Keratinocyte (primary cell): Measurements from ENCODE around the gene S100A4. TPM values are rescaled to one million over a fixed set of nuclear protein-coding genes. Genes with fewer than 3 reads are reported as not detected.
"Not testable (repeated sequence)": the region's sequence is repeated elsewhere in the genome, so short reads cannot be mapped to it uniquely, and the experiment has no call there.

Experiments used
- DNase-seq: peaks from one replicate; pipeline ENCODE4 v3.0.0-alpha.2; 2011; ENCODE audit warnings: low read depth, missing footprints, low spot score
- FAIRE-seq: peaks from 2 replicates; lab custom pipeline; 2011; peaks lifted over from hg19 to GRCh38; lab: Jason Lieb, UNC
- H2AFZ ChIP-seq: 2 replicates; pipeline ENCODE4 v1.6.0; 2012; ENCODE audit warnings: low read length, control low read depth, inconsistent platforms; ENCODE audit not compliant: control insufficient read depth
- H3K27ac ChIP-seq: 2 replicates; pipeline ENCODE4 v1.5.1; 2011; ENCODE audit warnings: low read length; ENCODE audit not compliant: control insufficient read depth, insufficient read depth
- H3K27me3 ChIP-seq: 3 replicates; pipeline ENCODE4 v1.6.0; 2011; ENCODE audit warnings: low read length; ENCODE audit not compliant: control insufficient read depth, insufficient read depth; ENCODE audit errors: extremely low read depth
- H3K36me3 ChIP-seq, 2 experiments: 2 replicates in 1 of 2; 3 replicates in 1 of 2; pipeline ENCODE4 v1.5.1; 2011; ENCODE audit warnings: low read length in 2 of 2, mild to moderate bottlenecking in 1 of 2; ENCODE audit not compliant: control insufficient read depth in 2 of 2, insufficient read depth in 2 of 2; ENCODE audit errors: extremely low read depth in 1 of 2
- H3K4me1 ChIP-seq: 3 replicates; pipeline ENCODE4 v1.5.1; 2011; ENCODE audit warnings: low read length; ENCODE audit not compliant: control insufficient read depth, insufficient read depth; ENCODE audit errors: extremely low read depth
- H3K4me2 ChIP-seq: 3 replicates; pipeline ENCODE4 v1.6.0; 2011; ENCODE audit warnings: low read depth, low read length; ENCODE audit not compliant: control insufficient read depth, insufficient read depth; ENCODE audit errors: extremely low read depth
- H3K4me3 ChIP-seq, 3 experiments: fragments of 200-600 bp in 1 of 3; sonication (generic) in 1 of 3; 2 replicates in 2 of 3; 3 replicates in 1 of 3; pipeline ENCODE4 v1.5.1; 2011 to 2016; ENCODE audit warnings: low read length in 3 of 3, mild to moderate bottlenecking in 3 of 3, control low read depth in 2 of 3, inconsistent platforms in 1 of 3, low read depth in 1 of 3, mixed read lengths in 1 of 3, mixed run types in 1 of 3, moderate library complexity in 1 of 3; ENCODE audit not compliant: control insufficient read depth in 2 of 3, insufficient read depth in 2 of 3; ENCODE audit errors: extremely low read depth in 1 of 3
- H3K79me2 ChIP-seq: 2 replicates; pipeline ENCODE4 v1.6.0; 2012; ENCODE audit warnings: low read length; ENCODE audit not compliant: control insufficient read depth, insufficient read depth
- H3K9ac ChIP-seq: 3 replicates; pipeline ENCODE4 v1.6.0; 2011; ENCODE audit warnings: low read length; ENCODE audit not compliant: control insufficient read depth, insufficient read depth; ENCODE audit errors: extremely low read depth
- H3K9me1 ChIP-seq: 3 replicates; pipeline ENCODE4 v1.6.0; 2011; ENCODE audit warnings: low read length; ENCODE audit not compliant: control insufficient read depth, insufficient read depth; ENCODE audit errors: extremely low read depth
- H3K9me3 ChIP-seq: 2 replicates; pipeline ENCODE4 v1.5.1; 2012; ENCODE audit warnings: low read depth, low read length; ENCODE audit not compliant: control insufficient read depth
- H4K20me1 ChIP-seq: 3 replicates; pipeline ENCODE4 v1.6.0; 2011; ENCODE audit warnings: low read length; ENCODE audit not compliant: control insufficient read depth, insufficient read depth; ENCODE audit errors: extremely low read depth
- EZH2 ChIP-seq: IDR thresholded peaks from one replicate; pipeline ENCODE4 v1.6.1; 2012; ENCODE audit warnings: inconsistent platforms, mild to moderate bottlenecking, low read length, moderate library complexity
- dilution Hi-C: fragments of 300-500 bp; cut with MboI; formaldehyde crosslinking; loops from one replicate; pipeline ENCODE4 v1.7.0; 2020; ENCODE audit warnings: low sequenced_read_pairs; ENCODE audit not compliant: extremely low pct_ligation_motif_present
- polyA plus RNA-seq, 5 experiments: library from polyadenylated mRNA; depleted of rRNA in 3 of 5; stranded (reverse) in 3 of 5; stranded (forward) in 1 of 5; unstranded in 1 of 5; fragments of >200 nt; gene quantifications; 1 replicate in 1 of 5; 2 replicates in 3 of 5; 3 replicates in 1 of 5; pipeline versions ENCODE4 v1.2.1 to v1.2.3, GENCODE V29; 2011 to 2012; ENCODE audit warnings: missing spikeins in 2 of 5, low read depth in 1 of 5, low replicate concordance in 1 of 5
- TF ChIP-seq, protein P1 (sequence below), 3 experiments: IDR thresholded peaks in 1 of 3; conservative IDR thresholded peaks in 1 of 3; optimal IDR thresholded peaks in 1 of 3; 2 replicates in 2 of 3; 3 replicates in 1 of 3; pipeline versions ENCODE3 to v1.5.1; 2011; ENCODE audit warnings: low read length in 3 of 3, mild to moderate bottlenecking in 3 of 3, moderate library complexity in 2 of 3, control low read depth in 1 of 3, inconsistent platforms in 1 of 3; ENCODE audit not compliant: insufficient read depth in 2 of 3; ENCODE audit errors: extremely low read depth in 1 of 3

S100A4 gene
- polyA plus RNA-seq, 1 donor (not counting 4 experiments of a cell fraction or from before 2014, with no cell fraction given): 21.4 TPM

DNA sequence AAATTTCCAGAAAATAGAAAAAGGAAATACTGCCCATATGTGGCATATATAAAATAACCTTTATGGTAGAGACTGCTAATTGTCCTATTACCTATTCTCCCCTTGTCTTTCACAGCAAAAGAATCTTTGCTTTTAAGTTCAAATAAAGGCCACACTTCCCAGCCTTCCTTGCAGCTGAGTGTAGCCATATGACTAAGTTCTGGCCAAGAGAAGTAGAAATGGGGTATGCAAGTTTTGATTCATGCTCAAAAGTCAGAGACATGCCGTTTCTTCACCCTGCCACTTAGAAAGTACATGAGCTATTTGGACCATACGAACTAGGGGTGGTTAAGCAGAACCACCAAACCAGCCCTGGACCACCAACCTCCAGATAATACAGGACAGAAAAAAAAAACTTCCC, 38.4 kb upstream of the S100A4 start:
- Histone ChIP-seq H4K20me1 (no peaks in the 10 kb centered on the region), H3K9me1 (no peaks in the 10 kb centered on the region), H3K4me3 (no peak overlapping the region), H3K4me2 (no peak overlapping the region), H3K27me3 (no peaks in the 10 kb centered on the region), H3K9ac (no peak overlapping the region), H3K9me3 (no peaks in the 10 kb centered on the region), H2AFZ (no peak overlapping the region), H3K79me2 (no peaks in the 10 kb centered on the region), H3K36me3 (no peaks in the 10 kb centered on the region), H3K4me1 (peaks cover 7% of the 10 kb centered on the region), H3K27ac (no peak overlapping the region)
- DNase-seq: no peak
- dilution Hi-C loops: no loop called here
- TF ChIP-seq, protein P1, sequence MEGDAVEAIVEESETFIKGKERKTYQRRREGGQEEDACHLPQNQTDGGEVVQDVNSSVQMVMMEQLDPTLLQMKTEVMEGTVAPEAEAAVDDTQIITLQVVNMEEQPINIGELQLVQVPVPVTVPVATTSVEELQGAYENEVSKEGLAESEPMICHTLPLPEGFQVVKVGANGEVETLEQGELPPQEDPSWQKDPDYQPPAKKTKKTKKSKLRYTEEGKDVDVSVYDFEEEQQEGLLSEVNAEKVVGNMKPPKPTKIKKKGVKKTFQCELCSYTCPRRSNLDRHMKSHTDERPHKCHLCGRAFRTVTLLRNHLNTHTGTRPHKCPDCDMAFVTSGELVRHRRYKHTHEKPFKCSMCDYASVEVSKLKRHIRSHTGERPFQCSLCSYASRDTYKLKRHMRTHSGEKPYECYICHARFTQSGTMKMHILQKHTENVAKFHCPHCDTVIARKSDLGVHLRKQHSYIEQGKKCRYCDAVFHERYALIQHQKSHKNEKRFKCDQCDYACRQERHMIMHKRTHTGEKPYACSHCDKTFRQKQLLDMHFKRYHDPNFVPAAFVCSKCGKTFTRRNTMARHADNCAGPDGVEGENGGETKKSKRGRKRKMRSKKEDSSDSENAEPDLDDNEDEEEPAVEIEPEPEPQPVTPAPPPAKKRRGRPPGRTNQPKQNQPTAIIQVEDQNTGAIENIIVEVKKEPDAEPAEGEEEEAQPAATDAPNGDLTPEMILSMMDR (optimal IDR thresholded peaks at IDR 0.05 in 1 of 3, IDR thresholded peaks at IDR 0.05 in 1 of 3, conservative IDR thresholded peaks at IDR 0.05 in 1 of 3; ENCODE audit: extremely low read depth in 1 of 3, insufficient read depth in 2 of 3, low read length in 3 of 3): no peak
- TF ChIP-seq EZH2: no peak
- no peak for FAIRE-seq

DNA sequence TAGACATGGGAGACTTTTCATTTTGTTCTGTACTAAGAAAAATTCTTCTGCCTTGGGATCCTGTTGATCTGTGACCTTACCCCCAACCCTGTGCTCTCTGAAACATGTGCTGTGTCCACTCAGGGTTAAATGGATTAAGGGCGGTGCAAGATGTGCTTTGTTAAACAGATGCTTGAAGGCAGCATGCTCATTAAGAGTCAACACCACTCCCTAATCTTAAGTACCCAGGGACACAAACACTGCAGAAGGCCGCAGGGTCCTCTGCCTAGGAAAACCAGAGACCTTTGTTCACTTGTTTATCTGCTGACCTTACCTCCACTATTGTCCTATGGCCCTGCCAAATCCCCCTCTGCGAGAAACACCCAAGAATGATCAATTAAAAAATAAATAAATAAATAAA, 37.9 kb upstream of the S100A4 start:
- DNase-seq, H3K9me3 ChIP-seq, H3K36me3 ChIP-seq, H3K79me2 ChIP-seq, H3K4me3 ChIP-seq, H3K9ac ChIP-seq, H3K27me3 ChIP-seq, H4K20me1 ChIP-seq, H2AFZ ChIP-seq, H3K9me1 ChIP-seq, dilution Hi-C loops, FAIRE-seq, H3K4me2 ChIP-seq, H3K27ac ChIP-seq: not testable (repeated sequence)
- peaks cover 12% of the 10 kb centered on the region for H3K4me1 ChIP-seq

DNA sequence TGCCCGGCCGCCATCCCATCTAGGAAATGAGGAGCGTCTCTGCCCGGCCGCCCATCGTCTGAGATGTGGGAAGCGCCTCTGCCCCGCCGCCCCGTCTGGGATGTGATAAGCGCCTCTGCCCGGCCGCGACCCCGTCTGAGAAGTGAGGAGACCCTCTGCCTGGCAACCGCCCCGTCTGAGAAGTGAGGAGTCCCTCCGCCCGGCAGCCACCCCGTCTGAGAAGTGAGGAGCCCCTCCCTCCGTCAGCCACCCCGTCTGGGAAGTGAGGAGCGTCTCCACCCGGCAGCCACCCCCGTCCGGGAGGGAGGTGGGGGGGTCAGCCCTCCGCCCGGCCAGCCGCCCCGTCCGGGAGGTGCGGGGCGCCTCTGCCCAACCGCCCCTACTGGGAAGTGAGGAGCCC, 37.2 kb upstream of the S100A4 start:
- H3K79me2 ChIP-seq, H2AFZ ChIP-seq, H4K20me1 ChIP-seq, FAIRE-seq, DNase-seq, H3K36me3 ChIP-seq, H3K4me2 ChIP-seq, H3K27me3 ChIP-seq, H3K9ac ChIP-seq, dilution Hi-C loops, H3K9me3 ChIP-seq, H3K4me3 ChIP-seq, H3K9me1 ChIP-seq, H3K27ac ChIP-seq: not testable (repeated sequence)
- peaks cover 19% of the 10 kb centered on the region for H3K4me1 ChIP-seq
